Naive thymus-derived CD4-positive, alpha-beta T cell (primary cell): Measurements from ENCODE around the gene TYW1. TPM values are rescaled to one million over a fixed set of nuclear protein-coding genes. Genes with fewer than 3 reads are reported as not detected.
"Not testable (repeated sequence)": the region's sequence is repeated elsewhere in the genome, so short reads cannot be mapped to it uniquely, and the experiment has no call there.

Source experiments
- ATAC-seq: fragments of 150-1000 bp; cut with Tn5 transposase; 2 replicates; pipeline ENCODE4 v1.10.0; 2021; ENCODE audit warnings: mild to moderate bottlenecking, moderate library complexity
- CTCF ChIA-PET: fragments of 350-600 bp; sonication (Branson Sonifier 250); formaldehyde crosslinking; loops from one replicate; lab custom pipeline; 2021; ENCODE audit warnings: antibody characterized with exemption; lab: Charles Lee
- POLR2A ChIA-PET: fragments of 350-600 bp; sonication (Branson Sonifier 250); formaldehyde crosslinking; loops from one replicate; lab custom pipeline; 2021; ENCODE audit warnings: antibody characterized with exemption, inconsistent platforms; lab: Charles Lee
- DNase-seq, 9 donors: peaks; one replicate each; pipeline versions ENCODE4 v3.0.0 to v3.0.0-alpha.2; 2020 to 2022; ENCODE audit warnings: mixed read lengths in 1 of 9
- H3K27ac ChIP-seq: one replicate; pipeline ENCODE4 v1.7.0; 2013; ENCODE audit warnings: mild to moderate bottlenecking, low read depth, low read length, moderate library complexity
- H3K27me3 ChIP-seq, 2 donors: one replicate each; pipeline ENCODE4 v1.7.0; 2013; ENCODE audit warnings: low read length in 2 of 2, mild to moderate bottlenecking in 2 of 2, moderate library complexity in 2 of 2; ENCODE audit not compliant: control insufficient read depth in 2 of 2, insufficient read depth in 2 of 2
- H3K36me3 ChIP-seq, 3 experiments: 1 replicate in 2 of 3; 2 replicates in 1 of 3; pipeline ENCODE4 v1.7.0; 2013; ENCODE audit warnings: low read length in 3 of 3, mild to moderate bottlenecking in 3 of 3, moderate library complexity in 1 of 3; ENCODE audit not compliant: insufficient read depth in 3 of 3, control insufficient read depth in 2 of 3
- H3K4me1 ChIP-seq, 2 donors: one replicate each; pipeline ENCODE4 v1.7.0; 2013; ENCODE audit warnings: low read length in 2 of 2, mild to moderate bottlenecking in 2 of 2, moderate library complexity in 1 of 2; ENCODE audit not compliant: control insufficient read depth in 2 of 2, insufficient read depth in 2 of 2
- H3K4me3 ChIP-seq: 2 replicates; pipeline ENCODE4 v1.7.0; 2013; ENCODE audit warnings: mild to moderate bottlenecking, low read length
- H3K9me3 ChIP-seq, 3 experiments: 1 replicate in 2 of 3; 2 replicates in 1 of 3; pipeline ENCODE4 v1.7.0; 2013; ENCODE audit warnings: low read length in 3 of 3; ENCODE audit not compliant: control insufficient read depth in 2 of 3
- H3K27ac Mint-ChIP-seq, 9 donors: one replicate each; pipeline ENCODE4 v1.8.0; 2020 to 2022; ENCODE audit warnings: mixed read lengths in 9 of 9, mild to moderate bottlenecking in 8 of 9, moderate library complexity in 5 of 9, inconsistent platforms in 2 of 9
- H3K27me3 Mint-ChIP-seq, 5 donors: one replicate each; pipeline ENCODE4 v1.8.0; 2021 to 2022; ENCODE audit warnings: mixed read lengths in 5 of 5, mild to moderate bottlenecking in 1 of 5
- H3K36me3 Mint-ChIP-seq, 5 donors: one replicate each; pipeline ENCODE4 v1.8.0; 2020 to 2022; ENCODE audit warnings: mixed read lengths in 5 of 5, mild to moderate bottlenecking in 3 of 5, inconsistent platforms in 1 of 5
- H3K4me1 Mint-ChIP-seq, 7 donors: one replicate each; pipeline ENCODE4 v1.8.0; 2020 to 2022; ENCODE audit warnings: mixed read lengths in 7 of 7, mild to moderate bottlenecking in 3 of 7, inconsistent platforms in 1 of 7
- H3K4me3 Mint-ChIP-seq, 10 donors: one replicate each; pipeline ENCODE4 v1.8.0; 2020 to 2022; ENCODE audit warnings: mild to moderate bottlenecking in 10 of 10, mixed read lengths in 10 of 10, moderate library complexity in 6 of 10, inconsistent platforms in 2 of 10
- H3K9me3 Mint-ChIP-seq, 11 donors: one replicate each; pipeline ENCODE4 v1.8.0; 2020 to 2022; ENCODE audit warnings: mixed read lengths in 11 of 11, mild to moderate bottlenecking in 4 of 11, inconsistent platforms in 1 of 11, moderate library complexity in 1 of 11
- intact Hi-C, 2 donors: fragments of 100-400 bp; cut with micrococcal nuclease; formaldehyde crosslinking; loops; one replicate each; pipeline ENCODE4 v1.15.1; 2023
- polyA plus RNA-seq, 2 donors: library from polyadenylated mRNA; unstranded; fragments of 300-500 nt; fragmentation: Illumina TruSeq; gene quantifications; one replicate each; pipeline ENCODE4 v1.2.3, GENCODE V29; 2021
- total RNA-seq, 6 experiments: library from RNA in 5 of 6; stranded (reverse) in 5 of 6; gene quantifications; 1 replicate in 5 of 6; 2 replicates in 1 of 6; pipeline ENCODE4 v1.2.3 and lab custom pipeline; 2021 to 2026

TYW1 gene
- total and polyA plus RNA-seq, 7 experiments from 2014 or later = 20.2 to 29.4 (median 25.0) TPM

GRCh38 chr7:67163285-67163684 is 166.7 kb downstream of the TYW1 start:
- ChIA-PET POLR2A (interaction anchor here (1.0 kb wide), 1 partner anchor 34 kb away, joined by 5 read pairs; no protein-coding TSS in a partner anchor), CTCF (interaction anchor here (1.6 kb wide), 1 partner anchor 123 kb away, joined by 7 read pairs; no protein-coding TSS in a partner anchor)
- not testable (repeated sequence) for H3K27me3 Mint-ChIP-seq, H3K9me3 ChIP-seq, H3K4me1 ChIP-seq, H3K4me3 ChIP-seq, H3K36me3 Mint-ChIP-seq, H3K27me3 ChIP-seq, H3K9me3 Mint-ChIP-seq, H3K36me3 ChIP-seq
- peak in 7 of 9 donors; percentile 31 to 73 (median 54) for DNase-seq
- Mint-ChIP-seq H3K27ac (peak overlapping the region in 8 of 9 donors; percentile 51 to 90 (median 81)), H3K4me3 (peak overlapping the region in 8 of 10 donors; percentile 26 to 85 (median 72)), H3K4me1 (peaks cover 9 to 37% (median 24%) of the 10 kb centered on the region in 7 donors)
- peak; percentile 93 for ATAC-seq
- intact Hi-C loops = loop anchor here in 1 of 2 donors (5.0 to 10.0 kb wide), 2 partner anchors 36 to 142 kb away; no protein-coding TSS in a partner anchor
- peak overlapping the region; percentile 51 for H3K27ac ChIP-seq

DNA sequence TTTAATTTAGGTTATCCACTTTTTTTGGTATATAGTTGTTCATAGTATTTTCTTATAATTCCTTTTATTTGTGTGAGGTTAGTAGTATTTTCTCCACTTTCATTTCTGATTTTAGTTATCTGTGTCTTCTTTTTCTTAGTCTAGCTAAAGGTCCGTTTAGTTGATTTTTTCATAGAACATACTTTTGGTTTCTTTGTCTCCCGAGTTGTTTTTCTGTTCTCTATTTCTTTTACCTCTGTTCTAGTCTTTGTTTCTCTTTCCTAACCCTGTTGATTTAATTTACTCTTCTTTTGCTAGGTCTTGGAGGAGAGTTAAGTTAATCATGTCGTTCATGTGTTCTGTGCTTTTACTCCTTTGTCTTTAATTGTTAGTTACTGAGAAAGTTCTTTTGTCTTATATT is 174.5 kb downstream of the TYW1 start:
- H3K9me3 ChIP-seq, POLR2A ChIA-PET, DNase-seq, H3K27ac ChIP-seq, H3K36me3 Mint-ChIP-seq, intact Hi-C loops, H3K9me3 Mint-ChIP-seq, H3K4me3 ChIP-seq, H3K27me3 Mint-ChIP-seq, H3K27me3 ChIP-seq, ATAC-seq, H3K4me1 ChIP-seq, H3K36me3 ChIP-seq, CTCF ChIA-PET: not testable (repeated sequence)
- Mint-ChIP-seq H3K4me3 (peak overlapping the region in 6 of 10 donors; percentile 14 to 67 (median 36)), H3K27ac (peak overlapping the region in 5 of 9 donors; percentile 40 to 87 (median 60)), H3K4me1 (peaks cover 4 to 11% (median 6%) of the 10 kb centered on the region in 7 donors)

DNA sequence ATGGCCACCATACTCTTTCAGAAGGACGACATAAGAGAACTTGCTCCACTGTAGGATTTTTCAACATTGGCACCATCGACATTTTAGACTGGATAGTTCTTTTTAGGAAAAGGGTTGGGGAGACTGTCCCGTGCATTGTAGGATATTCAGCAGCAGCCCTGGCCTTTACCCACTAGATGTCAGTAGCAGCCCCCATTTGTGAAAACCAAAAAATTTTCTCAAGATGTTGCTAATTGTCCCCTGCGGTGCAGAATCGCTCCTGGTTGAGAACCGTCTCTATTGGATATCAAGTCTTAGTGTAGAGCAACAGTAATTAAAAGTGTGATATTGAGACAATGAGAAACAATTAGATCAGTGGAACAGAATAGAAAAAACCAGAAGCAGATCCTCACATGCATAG is 180.1 kb downstream of the TYW1 start:
- ATAC-seq (peak; percentile 22), DNase-seq (peak in 1 of 9 donors; percentile 9)
- H3K4me1 Mint-ChIP-seq, CTCF ChIA-PET, H3K27ac ChIP-seq, H3K4me1 ChIP-seq, H3K27ac Mint-ChIP-seq, H3K9me3 Mint-ChIP-seq, H3K4me3 Mint-ChIP-seq, intact Hi-C loops, POLR2A ChIA-PET, H3K4me3 ChIP-seq, H3K36me3 Mint-ChIP-seq, H3K27me3 Mint-ChIP-seq, H3K9me3 ChIP-seq, H3K27me3 ChIP-seq, H3K36me3 ChIP-seq: not testable (repeated sequence)

- H3K9me3 ChIP-seq, DNase-seq, CTCF ChIA-PET, H3K4me3 ChIP-seq, ATAC-seq, H3K4me3 Mint-ChIP-seq, H3K27me3 ChIP-seq, H3K36me3 ChIP-seq, H3K4me1 Mint-ChIP-seq, H3K4me1 ChIP-seq, H3K9me3 Mint-ChIP-seq, intact Hi-C loops, H3K27ac Mint-ChIP-seq, POLR2A ChIA-PET, H3K27ac ChIP-seq, H3K27me3 Mint-ChIP-seq, H3K36me3 Mint-ChIP-seq: not testable (repeated sequence)
Measured at GRCh38 chr7:67178915-67179688, 182.5 kb downstream of the TYW1 start.

DNA sequence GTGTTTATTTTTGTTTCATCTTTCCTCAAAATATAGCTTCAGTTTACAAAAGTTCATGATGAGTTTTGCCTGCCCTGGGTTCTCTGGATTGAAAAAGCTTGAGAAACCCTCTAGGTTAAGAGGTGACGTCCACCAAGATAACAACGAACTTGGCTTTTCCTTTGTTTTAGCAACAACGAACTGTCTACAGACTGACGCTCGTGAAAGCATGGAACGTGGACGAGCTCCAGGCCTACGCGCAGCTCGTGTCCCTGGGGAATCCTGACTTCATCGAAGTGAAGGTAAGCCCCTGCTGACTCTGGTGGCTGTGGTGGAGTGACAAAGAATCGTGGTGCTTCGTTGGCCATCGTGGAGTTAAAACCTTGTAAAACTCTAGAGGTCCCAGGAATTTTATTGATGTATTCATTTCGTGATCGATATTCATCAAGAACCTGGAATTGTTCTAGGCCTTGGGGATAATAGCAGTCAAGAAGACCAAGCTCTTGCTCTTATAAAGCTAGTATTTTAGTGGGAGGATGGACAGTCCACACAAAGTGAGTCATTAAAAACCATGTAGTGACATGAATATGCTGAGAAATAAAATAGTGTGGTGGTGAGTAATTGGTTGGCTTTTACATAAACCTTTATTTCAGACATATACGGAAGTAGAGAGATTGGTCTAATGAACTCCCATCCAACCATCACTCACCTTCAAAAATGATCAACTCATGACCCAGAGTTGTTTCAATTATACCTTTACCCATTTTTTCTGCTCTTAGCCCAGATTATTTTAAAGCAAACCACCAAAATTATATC is 186.5 kb downstream of the TYW1 start:
- ATAC-seq, H3K9me3 ChIP-seq, DNase-seq, H3K27ac ChIP-seq, H3K4me1 ChIP-seq, H3K27ac Mint-ChIP-seq, POLR2A ChIA-PET, intact Hi-C loops, H3K9me3 Mint-ChIP-seq, H3K4me3 ChIP-seq, H3K36me3 Mint-ChIP-seq, H3K27me3 Mint-ChIP-seq, H3K36me3 ChIP-seq, H3K4me3 Mint-ChIP-seq, CTCF ChIA-PET, H3K27me3 ChIP-seq: not testable (repeated sequence)
- H3K4me1 Mint-ChIP-seq = peaks cover 8 to 16% (median 12%) of the 10 kb centered on the region in 7 donors

DNA sequence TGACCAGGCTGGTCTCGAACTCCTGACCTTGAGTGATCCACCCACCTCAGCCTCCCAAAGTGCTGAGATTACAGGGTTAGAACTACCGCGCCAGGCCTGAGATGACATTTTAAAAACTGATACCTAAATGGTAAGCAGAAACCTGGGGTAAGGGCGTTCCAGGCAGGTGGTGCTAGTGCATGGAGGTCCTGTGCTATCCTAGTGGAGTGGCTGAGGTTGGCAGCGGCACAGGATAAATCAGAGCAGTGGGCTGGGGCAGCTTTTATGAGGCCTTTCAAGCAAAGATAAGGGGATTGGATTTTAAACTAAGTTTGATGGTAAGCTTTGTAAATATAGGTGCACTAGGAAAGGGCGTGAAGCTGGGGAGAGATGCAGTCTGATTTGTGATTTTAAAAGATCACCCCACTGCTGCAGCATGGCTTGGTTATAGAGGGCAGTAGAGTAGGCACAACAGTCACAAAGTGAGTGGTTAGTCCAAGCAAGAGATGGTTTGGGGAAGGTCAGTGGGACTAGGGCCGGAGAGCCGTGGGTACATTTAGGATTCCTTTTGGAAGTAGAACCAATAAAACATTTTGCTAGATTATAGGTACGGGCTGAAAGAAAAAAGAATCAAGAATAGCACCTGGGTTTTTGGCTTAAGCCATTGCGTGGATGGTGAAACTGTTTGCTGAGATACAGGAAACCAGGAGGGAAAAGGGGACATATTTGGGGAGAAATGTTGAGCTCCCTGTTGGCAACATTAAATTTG is 188.5 kb downstream of the TYW1 start:
- Mint-ChIP-seq H3K4me3 (peak overlapping the region in 3 of 10 donors; percentile 22 to 48 (median 37)), H3K4me1 (peaks cover 8 to 26% (median 20%) of the 10 kb centered on the region in 7 donors), H3K27ac (peak overlapping the region in 7 of 9 donors; percentile 37 to 87 (median 60))
- H3K27me3 ChIP-seq, CTCF ChIA-PET, H3K36me3 Mint-ChIP-seq, DNase-seq, H3K4me1 ChIP-seq, H3K4me3 ChIP-seq, H3K27me3 Mint-ChIP-seq, H3K36me3 ChIP-seq, intact Hi-C loops, H3K9me3 Mint-ChIP-seq, H3K27ac ChIP-seq, POLR2A ChIA-PET, ATAC-seq, H3K9me3 ChIP-seq: not testable (repeated sequence)
